ENCODE data around the gene NDUFAF2. TPM values are rescaled to one million over a fixed set of nuclear protein-coding genes. Genes with fewer than 3 reads are reported as not detected.

NDUFAF2 gene
- total and polyA plus RNA-seq, 2 of the 8 experiments (the other 6 are each of a cell fraction or from before 2014, with no cell fraction given): 10.7 to 46.5 TPM

- CTCF ChIA-PET (ENCODE audit: partially characterized antibody): no interaction called here
- POLR2A ChIA-PET (ENCODE audit: partially characterized antibody): no interaction called here
- 91% methylated on average over 2 of the region's 2 CpGs; no CpG with 5 or more reads in 1 of the 2 experiments for WGBS, 2 experiments (ENCODE audit: extremely low coverage in 1 of 2, insufficient coverage in 1 of 2, insufficient read length in 1 of 2, insufficient replicate concordance in 2 of 2, low coverage in 1 of 2, low lambda C conversion rate in 2 of 2, missing lambda C conversion rate in 1 of 2)
Measured at GRCh38 chr5:61081741-61082140, 136.7 kb downstream of the NDUFAF2 start.

More at GRCh38 chr5:61081741-61082140, 136.7 kb downstream of the NDUFAF2 start:
- no peak overlapping the region for H3K14ac ChIP-seq (ENCODE audit: insufficient read length)
- H4K20me1 ChIP-seq (replicated peaks in 1 of 2; ENCODE audit: control insufficient read depth in 1 of 2, insufficient read depth in 2 of 2, low read length in 2 of 2): no peaks in the 10 kb centered on the region
- H2BK15ac ChIP-seq (ENCODE audit: low read length): no peak overlapping the region
- no peak overlapping the region for H4K5ac ChIP-seq (ENCODE audit: insufficient read length, low read depth, low read length)
- no peak for TF ChIP-seq SIRT6 (IDR thresholded peaks at IDR 0.05; ENCODE audit: low read length)
- no peak for TF ChIP-seq SUZ12 (IDR thresholded peaks at IDR 0.05; ENCODE audit: low read length)
- no peak for TF ChIP-seq KDM1A (IDR thresholded peaks at IDR 0.05; ENCODE audit: borderline replicate concordance, low read length)
- H2BK20ac ChIP-seq (ENCODE audit: low read length): no peak overlapping the region
- no peak overlapping the region for H2BK120ac ChIP-seq (replicated peaks; ENCODE audit: low read depth, low read length)
- H3K23me2 ChIP-seq (ENCODE audit: low read depth, low read length): no peaks in the 10 kb centered on the region
- H3K4me3 ChIP-seq (ENCODE audit: extremely low read depth in 1 of 4, insufficient read depth in 2 of 4, low read depth in 3 of 4, low read length in 4 of 4): no peak overlapping the region
- no peak overlapping the region for H3K4ac ChIP-seq (replicated peaks; ENCODE audit: insufficient read length, low read depth, low read length)
- H4K8ac ChIP-seq (ENCODE audit: extremely low read depth, insufficient read depth, low read length): no peak overlapping the region
- no peak overlapping the region for H4K91ac ChIP-seq (replicated peaks; ENCODE audit: insufficient read length, low read length)
- H3K4me2 ChIP-seq (ENCODE audit: insufficient read depth in 1 of 2, low read depth in 2 of 2, low read length in 2 of 2): no peak overlapping the region
- H2BK5ac ChIP-seq (ENCODE audit: low read depth, low read length): no peak overlapping the region
- 0 out of 4 replicates have a peak, but pooled peaks cover 0 to 2% of the 10 kb centered on the region in 2 experiments for H3K9me3 ChIP-seq (ENCODE audit: insufficient read depth in 2 of 2, low read depth in 1 of 2, low read length in 1 of 2)
- DNase-seq (ENCODE audit: low read depth in 1 of 2, low spot score in 2 of 2): no peak
- H3K27me3 ChIP-seq (replicated peaks in 1 of 4; ENCODE audit: control insufficient read depth in 3 of 4, extremely low read depth in 1 of 4, insufficient read depth in 3 of 4, low read length in 3 of 4): no peaks in the 10 kb centered on the region
- no peaks in the 10 kb centered on the region for H3K79me2 ChIP-seq (ENCODE audit: control insufficient read depth in 1 of 2, insufficient read depth in 2 of 2, low read length in 2 of 2)
- no peak overlapping the region for H3K9ac ChIP-seq (replicated peaks in 1 of 4; ENCODE audit: extremely low read depth in 1 of 4, low read depth in 3 of 4, low read length in 3 of 4)
- no peak overlapping the region for H2AFZ ChIP-seq (ENCODE audit: low read length)
- H2BK12ac ChIP-seq (ENCODE audit: low read depth, low read length): no peak overlapping the region
- H3K27ac ChIP-seq (ENCODE audit: low read depth, low read length): no peak overlapping the region
- H3K56ac ChIP-seq (replicated peaks; ENCODE audit: insufficient read length, low read depth, low read length): no peak overlapping the region
- no peaks in the 10 kb centered on the region for H3K79me1 ChIP-seq (ENCODE audit: low read depth, low read length)
- FAIRE-seq: no peak
- no peaks in the 10 kb centered on the region for H3K36me3 ChIP-seq (ENCODE audit: control insufficient read depth in 2 of 4, insufficient read depth in 4 of 4, low read length in 3 of 4)
- no peak overlapping the region for H3K23ac ChIP-seq (ENCODE audit: insufficient read length)
- H2AK5ac ChIP-seq (ENCODE audit: low read depth, low read length): no peak overlapping the region
- H3K18ac ChIP-seq (ENCODE audit: extremely low read depth, low read length): no peak overlapping the region
- no peaks in the 10 kb centered on the region for H3K4me1 ChIP-seq (replicated peaks in 1 of 4; ENCODE audit: control insufficient read depth in 3 of 4, insufficient read depth in 4 of 4, low read length in 3 of 4)
